T-helper 9 cell (primary cell): ENCODE results near the gene HOXA5.

Source experiments
- DNase-seq: peaks from one replicate; pipeline ENCODE4 v3.0.0-alpha.2; 2020

HOXA5 gene

DNA sequence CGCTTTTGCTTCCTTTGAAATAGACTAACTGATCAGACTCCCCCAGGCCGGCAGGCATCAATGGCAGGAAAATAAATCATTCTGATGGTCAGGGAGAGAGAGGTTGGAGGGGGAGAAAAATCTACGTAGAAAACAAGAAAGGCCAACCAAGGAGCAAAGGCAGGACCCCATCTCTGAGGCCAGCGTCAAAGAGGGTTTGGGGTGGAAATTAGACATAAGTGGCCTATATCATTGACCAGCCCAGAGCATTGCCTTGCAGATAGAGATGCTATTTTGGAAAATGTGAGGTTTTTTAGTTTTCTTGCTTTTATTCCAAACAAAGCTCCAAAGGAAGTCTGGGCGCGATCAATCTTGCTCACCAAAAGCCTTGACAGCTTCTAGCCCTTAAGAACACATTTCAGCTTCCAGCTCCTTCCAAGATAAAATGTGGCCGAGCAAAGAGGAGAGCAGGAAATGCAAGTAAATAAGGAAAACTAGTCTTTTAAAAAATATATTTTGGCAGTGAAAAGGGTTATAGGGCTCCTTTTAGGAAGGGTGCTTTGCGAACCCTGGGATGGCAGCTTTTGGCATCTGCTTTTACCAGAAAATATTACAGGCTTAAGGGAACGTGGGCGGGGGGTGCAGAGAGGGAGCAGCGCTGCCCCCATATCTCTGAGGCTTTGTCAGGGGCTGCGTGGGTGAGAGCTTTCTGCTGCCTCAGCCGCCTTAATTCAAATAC, 39.0 kb downstream of the HOXA5 start:
- no peak for DNase-seq

DNA sequence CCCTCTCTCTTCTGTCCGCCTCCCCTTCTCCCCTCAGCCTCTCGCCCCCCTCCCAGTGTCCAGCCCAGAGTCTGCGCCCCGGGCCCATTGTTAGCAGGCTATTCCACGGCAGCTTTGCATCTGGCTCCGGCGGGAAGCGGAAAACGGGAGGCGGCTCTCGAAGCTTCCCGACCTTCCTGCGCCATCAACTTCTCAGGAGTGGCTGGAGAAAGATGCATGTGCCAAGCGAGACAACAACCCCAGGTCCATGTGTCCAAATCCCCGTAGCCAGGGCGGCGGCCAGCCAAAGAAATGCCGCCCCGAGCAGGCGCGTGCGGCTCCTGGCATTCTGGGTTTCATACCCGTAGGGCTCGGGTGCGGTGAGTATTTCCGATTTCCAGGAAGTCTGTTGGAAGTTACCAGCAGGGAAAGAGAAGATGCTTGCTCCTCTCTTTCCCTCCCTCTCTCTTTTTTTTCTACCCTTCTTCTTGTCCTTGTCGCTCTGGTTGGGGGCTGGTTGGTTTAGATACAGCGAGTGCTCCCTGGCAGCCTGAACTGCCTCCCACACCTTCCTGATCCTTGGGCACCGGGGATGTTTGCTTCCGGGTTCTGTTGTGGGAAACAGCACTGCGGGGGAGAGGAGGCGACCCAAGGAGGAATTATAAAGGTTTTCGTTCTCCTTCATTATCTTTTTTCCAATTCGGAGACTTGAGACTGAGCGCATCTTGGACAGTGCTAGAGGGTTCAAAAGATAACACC, 39.8 kb downstream of the HOXA5 start:
- DNase-seq, result no peak

DNA sequence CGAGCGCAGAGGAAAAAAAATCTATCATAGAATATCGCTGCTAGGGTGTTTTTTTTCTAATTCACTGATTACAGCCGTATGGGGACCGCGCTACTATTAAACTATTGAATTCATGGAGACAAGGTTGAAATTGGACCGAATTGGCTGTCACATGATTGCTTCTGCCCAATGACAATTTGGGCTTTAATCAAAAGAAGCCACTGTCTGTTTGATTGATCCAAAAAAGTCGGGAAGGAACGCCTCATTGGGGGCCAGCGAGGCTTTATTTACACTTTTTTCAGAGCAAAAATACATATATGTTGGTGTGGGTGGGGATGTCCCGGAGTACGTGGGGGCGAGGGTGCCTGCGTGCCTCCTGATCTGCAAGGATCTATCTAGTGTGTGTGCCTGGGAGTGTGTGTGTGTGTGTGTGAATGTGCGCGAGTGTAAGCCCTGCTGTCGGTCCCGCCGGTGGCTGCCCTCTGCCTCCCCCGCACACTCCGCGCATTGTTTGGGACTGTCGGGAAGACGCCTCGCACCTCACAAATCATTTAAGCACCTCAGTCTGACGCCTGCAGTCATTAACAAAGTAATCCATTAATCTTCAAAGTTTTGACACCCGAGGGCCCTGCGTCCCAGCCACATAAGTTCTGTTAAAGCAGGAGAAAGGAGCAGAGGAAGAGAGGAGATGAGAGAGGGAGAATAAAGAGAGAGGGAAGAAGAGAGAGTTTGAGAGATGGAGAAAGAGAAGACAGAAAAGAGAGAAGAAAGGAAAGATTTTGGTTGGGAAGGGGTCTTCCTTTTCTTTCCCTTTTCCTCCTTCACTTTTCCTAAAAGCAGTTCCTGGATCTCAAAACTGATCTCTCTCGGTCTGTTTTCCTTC, 40.7 kb downstream of the HOXA5 start, which contains the start of gene HOXA2:
Gene HOXA2, minus strand, starts transcription at position 103 of the 862 bp plus-strand sequence. CDS start 183 bp downstream, outside the sequence.
- DNase-seq, result no peak

DNA sequence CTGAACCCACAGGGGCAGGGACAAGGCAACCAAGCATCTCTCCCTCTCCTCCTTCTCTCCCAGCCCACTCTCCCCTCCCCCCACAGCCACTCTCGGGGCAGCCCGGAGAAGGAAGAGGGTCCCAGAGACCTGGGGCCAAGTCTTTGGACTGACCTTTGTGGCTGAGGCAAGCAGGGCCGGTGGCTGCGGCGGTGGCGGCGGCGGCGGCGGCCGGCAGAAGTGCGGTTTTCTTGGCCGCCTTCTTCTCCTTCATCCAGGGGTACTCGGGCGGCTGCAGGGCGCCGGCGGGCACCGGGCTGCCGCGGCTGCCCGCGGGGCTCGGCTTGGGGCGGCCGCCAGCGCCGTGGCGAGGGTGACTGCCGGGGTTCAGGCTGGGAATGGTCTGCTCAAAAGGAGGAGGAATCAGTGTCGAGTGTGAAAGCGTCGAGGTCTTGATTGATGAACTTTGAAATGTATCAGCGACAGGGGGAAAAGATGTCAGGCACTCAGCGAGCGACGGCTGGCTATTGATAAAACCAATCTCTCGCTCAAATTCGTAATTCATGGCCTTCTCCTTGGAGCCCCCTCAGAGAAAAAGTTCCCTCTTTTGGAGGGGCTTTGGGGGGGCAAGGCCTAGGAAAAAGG, 41.4 kb downstream of the HOXA5 start:
- no peak for DNase-seq

DNA sequence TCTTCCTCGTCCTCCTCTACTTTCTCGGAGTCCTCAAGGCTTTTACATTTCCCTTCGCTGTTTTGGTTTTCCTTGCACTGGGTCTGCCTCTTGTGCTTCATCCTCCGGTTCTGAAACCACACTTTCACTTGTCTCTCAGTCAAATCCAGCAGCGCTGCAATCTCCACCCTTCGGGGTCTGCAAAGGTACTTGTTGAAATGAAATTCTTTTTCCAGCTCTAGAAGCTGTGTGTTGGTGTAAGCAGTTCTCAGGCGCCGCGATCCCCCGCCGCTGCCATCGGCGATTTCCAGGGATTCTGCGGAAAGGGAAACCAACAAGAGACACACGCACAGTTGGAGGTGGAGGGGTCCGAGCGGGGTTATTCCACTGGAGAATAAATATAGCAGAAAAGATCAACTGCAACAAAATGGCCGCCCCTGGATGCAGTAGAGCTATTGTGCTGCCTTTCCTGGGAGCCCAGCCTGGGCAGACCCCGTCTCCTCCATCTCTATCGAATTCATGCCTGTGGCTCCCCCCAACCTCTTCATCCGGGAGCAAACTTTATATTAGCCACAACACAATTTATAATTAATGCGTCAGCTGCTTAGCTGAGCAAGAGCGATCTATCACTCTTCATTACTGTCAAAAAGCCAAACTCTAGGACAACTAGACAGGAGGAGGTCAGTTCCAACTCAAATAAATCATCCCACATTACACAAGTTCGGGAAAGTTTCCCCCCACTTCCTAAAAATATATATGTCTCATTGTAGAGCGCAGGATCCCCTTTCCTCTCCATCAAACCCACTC, 42.1 kb downstream of the HOXA5 start:
- no peak for DNase-seq

DNA sequence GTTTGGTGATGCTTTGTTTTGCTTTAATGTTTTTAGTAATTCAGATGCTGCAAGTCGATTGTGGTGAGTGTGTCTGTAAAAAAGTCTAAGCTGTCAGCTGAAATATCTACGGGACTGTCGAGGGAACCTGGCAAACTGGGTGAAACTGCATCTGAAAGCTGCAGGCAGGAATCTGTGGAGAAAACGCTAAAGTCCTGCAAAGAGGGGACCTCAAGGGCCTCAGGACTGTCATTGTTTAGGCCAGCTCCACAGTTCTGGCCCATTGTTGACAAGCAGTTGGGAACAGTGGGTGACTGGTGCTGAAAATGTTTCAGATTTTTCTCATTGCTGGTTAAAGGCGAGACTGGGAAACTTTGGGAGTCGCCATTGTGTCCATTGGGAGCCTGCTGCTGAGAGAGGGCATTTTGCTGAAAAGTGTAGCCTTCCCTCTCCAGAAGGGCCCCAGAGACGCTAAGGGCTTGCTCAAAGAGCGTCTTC, 42.7 kb downstream of the HOXA5 start:
- no peak for DNase-seq

DNA sequence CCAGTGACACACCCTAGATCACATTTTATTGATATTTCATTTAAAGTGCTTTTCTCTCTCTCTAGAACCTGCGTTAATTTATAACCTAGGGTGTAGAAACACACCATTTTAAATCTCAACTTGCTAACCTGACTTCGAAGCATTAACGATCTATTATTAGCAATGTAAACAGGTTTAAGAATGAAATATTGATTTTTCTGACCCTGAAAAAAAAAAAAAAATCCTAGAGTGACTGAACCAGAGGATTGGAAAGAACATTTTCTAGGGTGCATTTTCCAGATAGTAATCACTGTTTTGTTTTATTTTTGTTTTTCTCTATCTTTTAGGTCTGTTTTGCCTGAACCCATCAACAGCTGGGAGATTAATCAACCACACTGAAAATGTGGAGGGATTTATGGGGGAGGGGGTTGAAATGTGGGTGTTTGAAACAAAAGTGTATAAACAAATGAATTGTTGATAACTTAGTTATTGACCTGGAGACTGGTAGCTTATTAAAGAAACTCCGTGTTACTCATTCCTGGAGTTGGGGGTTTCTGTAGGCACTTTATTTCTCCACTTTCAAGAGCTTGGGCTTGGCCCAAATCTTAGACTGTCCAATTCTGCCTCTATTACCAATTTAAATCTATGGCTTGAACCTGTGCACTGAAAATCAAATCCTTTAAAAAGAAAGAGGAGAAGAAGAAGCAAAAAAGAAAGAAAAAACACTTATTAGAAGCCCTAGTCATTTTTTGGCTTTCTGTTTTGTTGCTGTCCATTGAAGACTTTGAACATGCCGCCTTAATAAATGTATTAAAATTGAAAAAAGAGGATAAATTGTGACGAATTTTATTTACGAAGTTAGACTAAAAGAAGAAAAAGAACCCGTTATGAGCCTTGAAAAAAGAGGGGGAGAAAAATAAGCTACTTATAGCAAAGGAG, 43.8 kb downstream of the HOXA5 start:
- DNase-seq, result no peak

DNA sequence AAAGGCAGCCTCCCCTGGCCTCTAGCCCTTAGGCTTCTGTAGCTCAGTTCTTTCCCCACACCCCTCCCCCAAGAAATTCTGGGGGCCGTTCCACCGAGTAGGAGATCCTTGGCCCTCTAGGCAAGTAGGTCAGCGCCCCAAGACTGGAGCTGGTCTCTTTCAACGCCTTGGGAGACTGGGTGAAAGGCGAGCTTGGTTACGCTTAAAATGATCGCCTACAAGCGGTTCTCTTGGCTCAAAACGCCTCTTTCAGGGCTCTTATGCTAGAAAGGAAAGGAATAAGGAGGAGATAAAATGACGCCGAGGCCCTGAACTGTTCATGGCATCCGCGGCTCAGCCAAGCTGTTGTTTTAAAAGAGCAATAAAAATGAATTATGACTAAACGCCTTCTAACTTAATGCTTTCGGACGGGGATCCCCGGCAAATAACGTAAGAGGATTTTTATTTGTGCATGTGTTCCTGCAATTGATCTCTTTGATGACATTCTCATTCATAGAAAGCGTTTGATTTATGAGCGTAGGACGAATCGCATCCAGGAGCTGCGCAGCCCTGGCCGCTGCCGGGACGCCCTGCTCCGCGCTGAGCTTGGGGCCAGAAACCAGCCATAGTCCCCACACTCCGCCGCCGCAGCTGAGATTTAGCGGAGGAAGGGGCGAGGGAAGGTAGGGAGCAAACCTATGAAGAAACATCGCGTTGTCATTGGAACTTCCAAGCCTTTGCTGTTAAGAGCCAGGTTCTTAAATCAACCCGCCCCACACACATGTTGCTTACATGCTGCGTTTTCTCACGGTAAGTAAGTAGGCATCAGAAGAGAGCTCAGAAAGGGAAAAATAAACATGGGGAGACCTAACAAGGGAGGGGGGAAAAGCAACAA, 44.7 kb downstream of the HOXA5 start:
- no peak for DNase-seq

DNA sequence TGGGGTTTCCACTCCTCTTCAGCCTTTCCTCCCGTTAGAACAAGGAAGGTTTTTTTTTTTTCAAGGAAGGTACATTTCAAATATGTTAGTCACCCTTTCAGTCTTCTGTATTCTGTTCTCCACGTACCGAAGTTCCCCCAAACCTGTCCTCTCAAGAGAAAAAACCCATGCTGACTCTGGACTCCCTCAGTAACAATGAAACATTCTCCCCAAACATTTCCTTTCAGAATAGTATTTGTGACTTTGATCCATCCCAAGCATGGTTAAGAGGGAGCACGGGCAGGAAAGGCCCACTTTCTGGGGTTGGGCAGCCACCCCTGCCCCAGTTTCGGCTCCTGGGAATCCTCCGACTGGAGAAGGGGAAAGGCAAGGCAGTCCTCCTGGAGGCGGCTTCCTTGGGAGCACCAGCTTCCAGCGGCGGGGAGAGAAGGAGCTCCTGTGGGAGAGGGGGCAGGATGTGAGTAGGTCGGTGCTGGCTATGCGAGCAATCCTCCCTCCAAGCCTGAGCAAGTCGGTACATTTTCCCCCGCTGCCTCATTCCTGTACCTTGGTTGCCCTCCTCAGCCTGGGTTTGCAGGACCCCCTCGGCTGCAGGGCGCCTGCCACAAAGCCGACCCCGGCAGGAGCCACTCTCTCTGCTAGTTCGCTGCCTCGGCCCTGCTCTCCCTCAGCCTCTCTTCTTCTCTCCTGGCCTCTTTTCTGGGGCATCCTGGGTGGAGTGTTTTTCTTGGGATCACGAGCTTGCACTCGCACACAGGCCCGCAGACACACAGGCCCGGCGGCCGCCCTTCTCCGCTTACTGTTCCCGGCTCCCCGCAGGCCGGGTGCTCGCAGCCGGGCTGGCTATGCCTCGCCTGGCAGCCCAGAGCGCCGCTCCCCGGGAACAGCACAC, 45.5 kb downstream of the HOXA5 start:
- no peak for DNase-seq

DNA sequence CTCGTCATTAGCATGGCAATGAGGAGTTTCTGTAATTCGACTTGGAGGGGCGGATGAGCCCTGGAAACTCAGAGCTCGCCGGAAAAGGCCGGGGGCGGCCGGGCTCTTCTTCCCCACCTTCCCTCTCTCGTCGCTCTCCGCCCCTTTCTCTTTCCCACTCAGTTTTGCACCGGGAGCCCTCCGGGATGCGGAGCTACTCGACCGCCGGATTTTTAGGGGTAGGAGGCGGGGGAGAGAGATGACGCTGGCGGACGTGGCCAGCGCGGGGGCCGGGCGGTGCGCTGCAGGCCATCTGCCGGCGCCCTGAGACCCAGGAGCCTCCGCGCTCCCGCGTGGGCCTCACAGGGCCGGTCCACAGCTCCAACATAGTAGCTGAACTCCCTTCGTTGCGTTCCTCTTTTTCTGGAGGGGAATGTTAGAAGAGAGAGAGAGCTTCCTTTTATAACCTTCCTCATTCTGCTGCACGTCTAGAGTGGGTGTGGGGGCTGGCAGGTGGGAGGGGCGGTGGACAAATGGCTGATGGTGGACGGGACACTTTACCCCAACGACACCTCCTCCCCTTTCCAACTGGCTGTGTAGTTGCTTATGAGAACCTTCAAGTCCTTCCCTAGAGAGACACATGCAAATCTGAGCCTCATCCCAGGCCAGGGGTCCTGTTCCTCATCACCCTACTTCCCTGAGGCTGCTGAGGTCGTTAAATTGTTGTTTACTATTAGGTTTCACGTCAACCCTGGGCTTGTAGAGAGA, 46.5 kb downstream of the HOXA5 start:
- no peak for DNase-seq

DNA sequence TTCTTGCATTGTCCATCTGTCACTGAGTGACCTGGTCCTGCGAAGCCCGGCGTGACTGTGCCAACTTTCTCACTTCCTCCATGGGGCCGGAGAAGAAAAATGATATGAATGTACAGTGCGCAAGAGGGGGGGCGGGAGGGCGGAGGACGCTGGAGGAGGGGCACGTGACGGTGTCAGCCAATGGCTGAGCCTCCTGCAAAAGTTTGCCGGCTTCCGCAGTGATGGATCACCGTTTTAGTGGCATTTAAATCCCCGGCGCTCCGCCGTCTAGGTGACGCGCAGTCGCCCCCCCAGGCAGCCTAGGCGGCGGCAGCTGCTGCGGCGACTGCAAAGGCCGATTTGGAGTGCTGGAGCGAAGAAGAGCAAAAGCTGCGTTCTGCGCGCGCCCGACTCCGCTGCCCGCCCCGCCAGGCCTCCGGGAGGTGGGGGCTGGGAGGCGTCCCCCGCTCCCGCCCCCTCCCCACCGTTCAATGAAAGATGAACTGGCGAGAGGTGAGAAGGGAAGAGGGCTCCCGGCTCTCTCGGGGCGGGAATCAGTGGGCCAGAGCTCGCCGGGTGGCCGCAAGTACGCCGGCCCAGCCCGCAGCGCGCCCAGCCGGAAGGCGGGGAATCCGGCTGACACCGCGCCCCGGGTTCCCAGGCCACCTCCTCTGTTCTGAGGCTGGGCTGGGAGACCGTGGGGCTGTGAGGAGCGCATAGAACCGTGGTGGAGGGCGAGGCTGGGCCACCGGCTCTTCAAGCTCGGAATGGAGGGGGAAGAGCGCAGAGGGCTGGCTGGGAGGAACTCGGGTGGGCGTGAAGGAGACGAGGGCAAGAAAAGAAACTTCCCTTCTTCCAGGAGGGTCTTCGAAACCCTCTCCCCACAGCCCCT, 47.3 kb downstream of the HOXA5 start, which contains the start of gene HOXA1:
Gene HOXA1, minus strand, starts transcription at position 104 of the 871 bp plus-strand sequence. Its CDS starts 88 bp downstream, at position 16.
- peak; percentile 58 for DNase-seq

DNA sequence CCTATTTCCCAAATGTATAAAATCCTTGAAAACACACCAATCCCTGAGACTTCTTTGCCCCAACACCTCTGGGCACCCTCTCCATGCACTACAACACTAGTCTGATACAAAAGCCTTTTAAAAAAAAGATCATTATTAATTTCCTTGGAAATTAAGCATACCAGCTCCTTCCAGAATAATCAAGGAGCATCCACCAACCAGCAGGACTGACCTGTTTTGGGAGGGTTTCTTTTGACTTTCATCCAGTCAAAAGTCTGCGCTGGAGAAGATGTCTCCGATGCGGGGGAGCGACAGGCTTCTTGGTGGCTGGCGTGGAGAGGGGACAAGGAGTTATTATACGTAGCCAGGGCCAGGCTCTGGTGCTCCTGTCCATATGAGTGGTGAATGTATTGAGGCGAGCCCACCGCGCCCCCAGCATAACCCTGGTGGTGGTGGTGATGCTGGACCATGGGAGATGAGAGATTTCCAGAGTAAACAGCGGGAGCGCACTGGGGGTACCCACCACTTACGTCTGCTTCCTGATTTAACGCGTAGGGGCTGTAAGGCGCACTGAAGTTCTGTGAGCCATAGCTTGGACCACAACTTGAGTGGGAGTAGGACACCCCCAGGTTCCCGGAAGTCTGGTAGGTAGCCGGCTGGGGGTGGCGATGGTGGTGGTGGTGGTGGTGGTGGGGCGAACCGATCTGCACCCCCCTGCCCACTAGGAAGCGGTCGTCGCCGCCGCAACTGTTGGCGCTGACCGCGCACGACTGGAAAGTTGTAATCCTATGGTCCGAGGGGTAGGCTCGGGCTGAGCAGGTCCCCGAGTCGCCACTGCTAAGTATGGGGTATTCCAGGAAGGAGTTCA, 48.2 kb downstream of the HOXA5 start:
- no peak for DNase-seq

DNA sequence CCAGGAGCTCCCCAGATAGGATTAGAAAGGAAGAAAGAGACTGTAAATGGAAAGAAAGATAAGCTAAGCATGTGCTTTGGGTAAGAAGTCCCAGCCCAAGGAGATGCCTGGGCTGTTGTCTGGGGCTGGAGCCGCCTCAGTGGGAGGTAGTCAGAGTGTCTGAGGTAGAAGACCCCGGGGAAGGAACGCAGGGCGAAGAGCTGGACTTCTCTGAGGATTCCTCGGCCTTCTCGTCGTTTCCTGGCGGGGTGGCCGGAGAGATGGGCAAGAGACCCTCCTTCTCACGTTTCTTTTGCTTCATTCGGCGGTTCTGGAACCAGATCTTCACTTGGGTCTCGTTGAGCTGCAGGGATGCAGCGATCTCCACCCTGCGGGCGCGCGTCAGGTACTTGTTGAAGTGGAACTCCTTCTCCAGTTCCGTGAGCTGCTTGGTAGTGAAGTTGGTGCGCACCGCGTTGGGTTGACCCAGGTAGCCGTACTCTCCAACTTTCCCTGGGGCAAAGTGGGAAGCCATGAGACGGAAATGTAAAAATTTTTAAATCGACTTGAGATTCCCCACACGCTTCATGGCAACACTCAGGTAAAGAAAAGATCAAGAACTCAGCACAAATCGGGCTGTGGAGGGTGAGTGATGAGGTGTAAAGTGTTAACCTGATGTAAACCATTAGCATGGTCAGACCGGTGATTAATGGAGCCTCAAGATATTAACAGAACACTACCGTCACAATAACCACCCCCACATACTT, 49.0 kb downstream of the HOXA5 start:
- DNase-seq, result no peak

DNA sequence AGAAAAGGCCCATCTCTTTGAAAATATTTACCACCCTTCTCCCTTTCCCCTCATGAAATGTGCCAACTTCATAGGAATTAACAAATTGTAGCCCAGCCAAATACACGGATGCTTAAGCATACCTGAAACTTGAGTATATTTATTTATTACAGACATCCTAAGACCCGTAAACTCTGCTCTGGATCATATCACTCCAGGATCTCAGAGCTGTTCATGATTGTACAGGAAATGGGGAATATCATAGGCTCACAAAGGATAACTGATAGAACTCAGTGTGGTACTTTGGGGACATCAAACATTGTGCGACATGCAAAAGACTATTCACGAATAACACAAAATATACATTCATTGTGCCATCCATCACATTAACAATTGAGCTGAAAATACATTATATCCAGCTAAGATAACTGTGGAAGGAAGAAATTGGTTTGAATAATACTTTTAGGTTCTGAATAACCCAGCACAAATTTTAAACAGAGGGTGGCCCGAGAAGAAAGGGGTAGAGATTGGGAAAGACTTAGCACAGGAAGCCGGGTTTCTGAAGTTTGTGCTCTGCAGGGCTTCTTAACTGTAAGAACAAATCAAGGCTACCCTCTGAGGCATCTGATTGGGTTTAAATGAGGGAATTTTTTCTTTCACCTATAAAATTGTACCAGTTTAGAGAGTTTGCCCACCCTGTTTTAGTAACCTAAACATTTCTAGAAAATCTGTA, 50.1 kb downstream of the HOXA5 start:
- DNase-seq, result no peak

DNA sequence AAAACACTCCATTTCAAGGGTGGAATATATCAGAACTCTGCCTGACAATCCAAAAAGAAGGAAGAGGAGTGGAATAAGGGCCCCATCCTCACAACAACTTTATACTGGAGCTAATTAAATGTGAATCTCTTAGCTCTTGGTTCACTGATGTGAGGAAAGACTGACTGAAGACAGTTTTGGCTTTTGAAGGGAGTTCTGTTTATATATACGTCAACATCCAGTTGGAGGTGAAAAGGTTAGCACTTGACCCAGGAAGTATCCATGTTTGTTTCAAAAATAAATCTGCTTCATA, 50.7 kb downstream of the HOXA5 start:
- no peak for DNase-seq
